ENCODE measurements around the gene C4BPA.

GRCh38 chr1:207156826-207157225 is 52.8 kb downstream of the C4BPA start:
- no peak for TF ChIP-seq SIN3A (IDR thresholded peaks at IDR 0.05; ENCODE audit: borderline replicate concordance, insufficient read depth, low read length)
- no peak for TF ChIP-seq POLR2AphosphoS5 (IDR thresholded peaks at IDR 0.05; ENCODE audit: low read depth, low read length)
- TF ChIP-seq TAF1 (IDR thresholded peaks at IDR 0.05; ENCODE audit: borderline replicate concordance, insufficient read depth, low read length) = no peak
- no peak for TF ChIP-seq REST (IDR thresholded peaks at IDR 0.05; ENCODE audit: insufficient read depth in 1 of 2, low read depth in 2 of 2, low read length in 2 of 2)

Measured in PFSK-1 (cell line).